ENCODE measurements around the gene BATF3. TPM values are rescaled to one million over a fixed set of nuclear protein-coding genes. Genes with fewer than 3 reads are reported as not detected.

The BATF3 gene
- total RNA-seq, 1 experiment from 2014 or later: 3.9 TPM

GRCh38 chr1:212687811-212688210 is 11.8 kb downstream of the BATF3 start:
- H3K4me3 Mint-ChIP-seq: no peak overlapping the region
- no peaks in the 10 kb centered on the region for H3K9me3 Mint-ChIP-seq
- ChIA-PET POLR2A (interaction anchor here (0.8 kb wide), 1 partner anchor 79 kb away, joined by 3 read pairs; the partner anchor contains the start of gene ATF3), CTCF (interaction anchor here (1.4 kb wide), 1 partner anchor 211 kb away, joined by 3 read pairs; no protein-coding TSS in a partner anchor)
- no peak overlapping the region for H3K27ac Mint-ChIP-seq
- TF ChIP-seq HMGXB4 (CRISPR knock-in tag; IDR thresholded peaks at IDR 0.05) (no peak), OVOL2 (CRISPR knock-in tag; IDR thresholded peaks at IDR 0.05; ENCODE audit: borderline replicate concordance) (no peak), GRHL2 (CRISPR knock-in tag; IDR thresholded peaks at IDR 0.05; ENCODE audit: insufficient replicate concordance, severe bottlenecking) (no peak), GABPB1 (CRISPR knock-in tag; IDR thresholded peaks at IDR 0.05) (no peak)
- no peaks in the 10 kb centered on the region for H3K36me3 Mint-ChIP-seq
- ATAC-seq (no peak), DNase-seq (ENCODE audit: low spot score) (no peak)
- H3K4me1 Mint-ChIP-seq: peaks cover 12% of the 10 kb centered on the region
- H3K27me3 Mint-ChIP-seq (ENCODE audit: low read depth): no peaks in the 10 kb centered on the region; the same call in 1 of the 2 replicates

GRCh38 chr1:212686591-212686990 is 13.0 kb downstream of the BATF3 start:
- no peaks in the 10 kb centered on the region; the same call in 1 of the 2 replicates for H3K27me3 Mint-ChIP-seq (ENCODE audit: low read depth)
- no peak overlapping the region for H3K4me3 Mint-ChIP-seq
- TF ChIP-seq ZNF396 (CRISPR knock-in tag; IDR thresholded peaks at IDR 0.05; ENCODE audit: borderline replicate concordance) (no peak), ZNF671 (CRISPR knock-in tag; IDR thresholded peaks at IDR 0.05) (no peak), PRDM15 (CRISPR knock-in tag; IDR thresholded peaks at IDR 0.05) (no peak), RELA (CRISPR knock-in tag; IDR thresholded peaks at IDR 0.05; ENCODE audit: borderline replicate concordance) (no peak), CREB1 (CRISPR knock-in tag; IDR thresholded peaks at IDR 0.05) (no peak), MXD4 (CRISPR knock-in tag; IDR thresholded peaks at IDR 0.05; ENCODE audit: borderline replicate concordance) (no peak), ZSCAN18 (CRISPR knock-in tag; IDR thresholded peaks at IDR 0.05) (no peak), IRF2 (CRISPR knock-in tag; IDR thresholded peaks at IDR 0.05; ENCODE audit: borderline replicate concordance, low read depth) (no peak)
- DNase-seq (ENCODE audit: low spot score): no peak
- H3K4me1 Mint-ChIP-seq: peaks cover 10% of the 10 kb centered on the region
- POLR2A ChIA-PET: no interaction called here
- H3K36me3 Mint-ChIP-seq: no peaks in the 10 kb centered on the region
- CTCF ChIA-PET: interaction anchor here (1.3 kb wide), 1 partner anchor 63 kb away, joined by 3 read pairs; no protein-coding TSS in a partner anchor
- H3K9me3 Mint-ChIP-seq: no peaks in the 10 kb centered on the region
- no peak overlapping the region for H3K27ac Mint-ChIP-seq
- ATAC-seq: no peak

- ChIA-PET CTCF (interaction anchor here (1.3 kb wide), 1 partner anchor 64 kb away, joined by 3 read pairs; no protein-coding TSS in a partner anchor), POLR2A (no interaction called here)
- H3K27me3 Mint-ChIP-seq (ENCODE audit: low read depth): no peaks in the 10 kb centered on the region; the same call in 1 of the 2 replicates
- no peak overlapping the region for H3K27ac Mint-ChIP-seq
- no peak for DNase-seq (ENCODE audit: low spot score)
- H3K36me3 Mint-ChIP-seq: no peaks in the 10 kb centered on the region
- H3K4me3 Mint-ChIP-seq: no peak overlapping the region
- ATAC-seq: no peak
- no peaks in the 10 kb centered on the region for H3K9me3 Mint-ChIP-seq
- H3K4me1 Mint-ChIP-seq: peaks cover 11% of the 10 kb centered on the region
- TF ChIP-seq PREB (CRISPR knock-in tag; IDR thresholded peaks at IDR 0.05; ENCODE audit: borderline replicate concordance) (no peak), ZBTB43 (CRISPR knock-in tag; IDR thresholded peaks at IDR 0.05) (no peak), GABPB1 (CRISPR knock-in tag; IDR thresholded peaks at IDR 0.05) (no peak), GTF2I (CRISPR knock-in tag; conservative IDR thresholded peaks at IDR 0.05) (no peak), ELF4 (CRISPR knock-in tag; IDR thresholded peaks at IDR 0.05; ENCODE audit: low read depth) (no peak), OVOL2 (CRISPR knock-in tag; IDR thresholded peaks at IDR 0.05; ENCODE audit: borderline replicate concordance) (no peak), FOXK1 (CRISPR knock-in tag; IDR thresholded peaks at IDR 0.05) (no peak), FOXP4 (CRISPR knock-in tag; IDR thresholded peaks at IDR 0.05) (no peak), ESRRA (CRISPR knock-in tag; IDR thresholded peaks at IDR 0.05; ENCODE audit: borderline replicate concordance) (no peak)
These were observed 13.6 kb downstream of the BATF3 start for GRCh38 chr1:212686069-212686468.
